Chondrocyte (in vitro differentiated cells): ENCODE results near the gene TPPP. TPM values are rescaled to one million over a fixed set of nuclear protein-coding genes. Genes with fewer than 3 reads are reported as not detected.
"Not testable (repeated sequence)": the region's sequence is repeated elsewhere in the genome, so short reads cannot be mapped to it uniquely, and the experiment has no call there.

Source experiments
- DNase-seq: peaks from one replicate; pipeline ENCODE4 v3.0.0; 2021; ENCODE audit warnings: mixed read lengths, low spot score
- H3K27ac Mint-ChIP-seq: one replicate; pipeline ENCODE4 v1.8.0; 2021; ENCODE audit warnings: mild to moderate bottlenecking, moderate library complexity, mixed read lengths; ENCODE audit not compliant: unreplicated experiment
- H3K27me3 Mint-ChIP-seq: 2 replicates; pipeline ENCODE4 v1.8.0; 2021; ENCODE audit warnings: low read depth, mixed read lengths
- H3K36me3 Mint-ChIP-seq: 2 replicates; pipeline ENCODE4 v1.8.0; 2021; ENCODE audit warnings: low read depth, mixed read lengths
- H3K4me1 Mint-ChIP-seq: 2 replicates; pipeline ENCODE4 v1.8.0; 2021; ENCODE audit warnings: low read depth, mild to moderate bottlenecking, mixed read lengths
- H3K4me3 Mint-ChIP-seq: one replicate; pipeline ENCODE4 v1.8.0; 2021; ENCODE audit warnings: mild to moderate bottlenecking, moderate library complexity, mixed read lengths; ENCODE audit not compliant: unreplicated experiment
- H3K9me3 Mint-ChIP-seq: 2 replicates; pipeline ENCODE4 v1.8.0; 2021; ENCODE audit warnings: low read depth, mixed read lengths
- total RNA-seq: library from RNA; stranded (reverse); gene quantifications from 3 replicates; pipeline ENCODE4 v1.2.1, GENCODE V29; 2021
- TF ChIP-seq, protein P1 (sequence below): fragments of 200-600 bp; sonication (generic); IDR thresholded peaks from 2 replicates; pipeline ENCODE4 v1.5.0; 2021; ENCODE audit warnings: antibody characterized with exemption, mild to moderate bottlenecking, moderate library complexity

The TPPP gene
- total RNA-seq, 1 donor from 2014 or later, result 0.70 TPM

DNA sequence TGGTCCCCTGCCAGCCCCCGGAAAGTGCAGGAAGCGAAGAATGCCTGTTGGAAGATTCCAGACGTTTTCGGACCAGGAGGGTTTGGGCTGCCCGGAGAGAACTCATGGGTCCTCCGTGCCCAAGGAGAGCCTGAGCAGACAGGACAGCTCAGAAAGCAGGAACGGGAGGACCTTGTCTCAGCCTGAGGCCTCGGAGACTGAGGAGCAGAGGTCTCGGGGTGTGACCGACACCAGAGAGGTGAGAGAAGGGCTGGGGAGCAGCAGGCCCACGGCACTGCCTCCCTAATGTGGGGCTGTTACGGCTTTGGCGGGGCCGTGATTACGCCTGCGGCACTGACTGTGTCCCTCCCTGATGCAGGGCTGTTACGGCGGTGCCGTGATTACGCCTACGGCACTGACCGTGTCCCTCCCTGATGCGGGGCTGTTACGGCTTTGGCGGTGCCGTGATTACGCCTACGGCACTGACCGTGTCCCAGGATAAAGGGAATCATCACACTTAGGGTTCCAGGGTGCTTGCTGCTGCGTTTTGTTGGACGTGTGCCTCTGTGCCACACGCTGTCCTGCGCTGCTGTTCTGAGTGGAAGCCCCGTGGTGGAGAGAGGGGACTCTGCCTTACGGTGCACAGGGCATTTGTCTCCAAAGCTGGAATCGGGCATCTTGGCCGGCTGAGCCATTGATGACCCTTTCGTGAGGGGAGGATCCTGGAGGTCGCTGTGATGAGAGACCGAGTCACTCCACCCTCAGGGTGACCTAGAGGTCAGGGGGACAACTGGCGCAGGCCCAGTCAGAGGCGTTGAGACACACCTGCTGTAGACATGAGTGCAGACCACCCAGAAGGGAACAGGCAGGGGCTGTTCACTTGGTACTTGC, 55.3 kb downstream of the TPPP start:
- peak; percentile 85 for DNase-seq
- TF ChIP-seq, protein P1, sequence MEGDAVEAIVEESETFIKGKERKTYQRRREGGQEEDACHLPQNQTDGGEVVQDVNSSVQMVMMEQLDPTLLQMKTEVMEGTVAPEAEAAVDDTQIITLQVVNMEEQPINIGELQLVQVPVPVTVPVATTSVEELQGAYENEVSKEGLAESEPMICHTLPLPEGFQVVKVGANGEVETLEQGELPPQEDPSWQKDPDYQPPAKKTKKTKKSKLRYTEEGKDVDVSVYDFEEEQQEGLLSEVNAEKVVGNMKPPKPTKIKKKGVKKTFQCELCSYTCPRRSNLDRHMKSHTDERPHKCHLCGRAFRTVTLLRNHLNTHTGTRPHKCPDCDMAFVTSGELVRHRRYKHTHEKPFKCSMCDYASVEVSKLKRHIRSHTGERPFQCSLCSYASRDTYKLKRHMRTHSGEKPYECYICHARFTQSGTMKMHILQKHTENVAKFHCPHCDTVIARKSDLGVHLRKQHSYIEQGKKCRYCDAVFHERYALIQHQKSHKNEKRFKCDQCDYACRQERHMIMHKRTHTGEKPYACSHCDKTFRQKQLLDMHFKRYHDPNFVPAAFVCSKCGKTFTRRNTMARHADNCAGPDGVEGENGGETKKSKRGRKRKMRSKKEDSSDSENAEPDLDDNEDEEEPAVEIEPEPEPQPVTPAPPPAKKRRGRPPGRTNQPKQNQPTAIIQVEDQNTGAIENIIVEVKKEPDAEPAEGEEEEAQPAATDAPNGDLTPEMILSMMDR, result no peak
- peak overlapping the region; percentile 57 for H3K27ac Mint-ChIP-seq
- H3K9me3 Mint-ChIP-seq, result no peaks in the 10 kb centered on the region
- peaks cover 26% of the 10 kb centered on the region for H3K36me3 Mint-ChIP-seq
- no peaks in the 10 kb centered on the region for H3K4me1 Mint-ChIP-seq
- H3K4me3 Mint-ChIP-seq, result no peak overlapping the region
- no peaks in the 10 kb centered on the region for H3K27me3 Mint-ChIP-seq

DNA sequence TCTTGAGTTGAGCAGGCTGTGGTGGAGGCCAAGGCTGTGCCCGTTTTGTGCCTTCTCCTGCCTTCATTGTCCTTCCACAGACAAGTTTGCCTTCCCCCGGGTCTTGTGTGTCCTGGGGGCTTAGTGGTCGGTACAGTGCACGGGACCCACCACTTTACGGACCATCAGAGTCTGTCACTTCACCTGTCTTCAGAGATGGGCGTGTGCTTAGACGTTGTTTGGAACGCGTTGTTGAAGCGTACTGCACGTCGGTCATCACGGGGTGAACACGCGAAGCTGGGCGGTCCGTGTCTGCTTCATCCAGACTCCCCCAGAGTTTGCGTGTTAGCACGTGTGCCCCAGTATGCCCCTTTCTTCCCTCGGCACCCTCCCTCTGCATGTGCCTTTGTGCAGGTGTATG, 56.2 kb downstream of the TPPP start:
- Mint-ChIP-seq H3K27me3 (no peaks in the 10 kb centered on the region), H3K4me3 (no peak overlapping the region), H3K36me3 (peaks cover 26% of the 10 kb centered on the region), H3K27ac (no peak overlapping the region), H3K4me1 (no peaks in the 10 kb centered on the region), H3K9me3 (no peaks in the 10 kb centered on the region)
- TF ChIP-seq, protein P1, result no peak
- DNase-seq, result peak; percentile 77

DNA sequence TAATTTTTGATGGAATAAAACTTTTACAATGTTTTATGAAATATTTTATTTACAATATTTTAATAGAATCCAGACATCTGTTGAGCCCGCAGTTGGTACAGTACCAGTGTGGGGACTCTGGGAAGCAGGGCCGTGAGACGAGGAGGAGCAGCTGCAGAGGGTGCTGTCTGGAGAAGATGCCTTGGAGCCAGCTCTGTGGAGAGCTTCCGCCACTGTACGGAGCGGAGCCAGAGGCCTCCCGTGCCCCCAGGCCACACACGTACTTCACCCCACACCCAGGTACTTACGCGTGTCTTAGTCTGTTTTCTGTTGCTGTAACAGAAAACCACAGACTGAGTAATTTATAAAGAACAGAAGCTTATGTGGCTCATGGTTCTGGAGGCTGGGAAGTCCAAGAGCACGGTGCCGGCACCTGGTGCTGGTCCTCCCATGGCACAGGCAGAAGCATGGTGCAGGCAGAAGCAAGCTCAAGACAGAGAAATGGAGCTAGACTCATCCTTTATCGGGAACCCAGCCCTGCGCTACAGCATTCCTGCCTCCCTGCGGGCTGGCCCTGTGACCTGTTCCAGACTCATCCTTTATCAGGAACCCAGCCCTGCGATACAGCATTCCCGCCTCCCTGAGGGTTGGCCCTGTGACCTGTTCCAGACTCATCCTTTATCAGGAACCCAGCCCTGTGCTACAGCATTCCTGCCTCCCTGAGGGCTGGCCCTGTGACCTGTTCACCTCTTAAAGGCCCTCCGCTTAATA, 57.7 kb downstream of the TPPP start:
- Mint-ChIP-seq H3K27ac (no peak overlapping the region), H3K9me3 (no peaks in the 10 kb centered on the region), H3K4me1 (no peaks in the 10 kb centered on the region), H3K4me3 (no peak overlapping the region), H3K36me3 (peaks cover 26% of the 10 kb centered on the region), H3K27me3 (no peaks in the 10 kb centered on the region)
- TF ChIP-seq, protein P1, result no peak
- peak; percentile 27 for DNase-seq

DNA sequence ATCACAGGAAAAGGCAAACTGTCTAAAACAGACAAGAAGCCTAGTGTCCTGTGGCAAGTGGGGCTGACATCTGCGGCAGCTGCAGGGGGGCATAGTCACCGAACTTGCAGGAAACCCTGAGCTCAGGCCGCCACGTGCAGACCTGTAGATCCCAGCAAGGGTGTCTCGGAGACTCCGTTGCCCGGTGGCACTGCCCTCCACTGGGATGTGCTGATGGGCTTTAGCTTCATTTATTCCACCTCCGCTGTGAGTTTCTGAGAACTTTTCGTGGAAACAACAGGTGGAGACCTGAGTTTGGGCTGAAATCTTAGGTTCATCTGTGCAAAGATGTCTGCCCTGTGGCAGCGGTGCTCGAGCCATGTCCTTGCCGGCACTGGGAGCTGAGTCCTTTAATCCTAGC, 59.0 kb downstream of the TPPP start:
- Mint-ChIP-seq H3K36me3 (peaks cover 22% of the 10 kb centered on the region), H3K9me3 (no peaks in the 10 kb centered on the region), H3K4me1 (no peaks in the 10 kb centered on the region), H3K27ac (no peak overlapping the region), H3K4me3 (no peak overlapping the region), H3K27me3 (no peaks in the 10 kb centered on the region)
- TF ChIP-seq, protein P1, result no peak
- DNase-seq, result peak; percentile 58

DNA sequence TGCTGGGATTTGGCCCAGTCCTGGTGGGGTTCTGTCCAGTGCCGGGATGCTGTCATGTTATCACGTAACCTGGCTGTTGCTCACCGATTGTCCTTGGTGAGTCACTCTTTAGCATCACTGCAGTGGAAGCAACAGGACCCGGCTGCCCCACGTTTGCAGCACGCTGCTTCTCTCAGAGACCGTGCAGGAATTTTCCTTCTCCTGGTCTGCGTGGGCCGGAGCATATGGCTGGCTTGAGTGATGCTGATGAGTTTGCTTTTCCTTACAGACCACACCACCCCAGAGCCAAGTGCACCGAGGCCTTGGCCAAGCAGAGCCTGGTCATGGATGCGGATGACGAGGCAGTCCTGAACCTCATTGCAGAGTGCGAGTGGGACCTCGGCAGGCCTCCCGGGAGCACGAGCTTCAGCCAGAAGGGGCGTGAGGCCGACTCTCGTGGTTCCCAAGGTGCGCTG, 59.6 kb downstream of the TPPP start:
- no peak overlapping the region for H3K27ac Mint-ChIP-seq
- no peaks in the 10 kb centered on the region for H3K4me1 Mint-ChIP-seq
- H3K4me3 Mint-ChIP-seq, result no peak overlapping the region
- peak; percentile 87 for DNase-seq
- TF ChIP-seq, protein P1, result no peak
- H3K9me3 Mint-ChIP-seq, result no peaks in the 10 kb centered on the region
- no peaks in the 10 kb centered on the region for H3K27me3 Mint-ChIP-seq
- H3K36me3 Mint-ChIP-seq, result peaks cover 22% of the 10 kb centered on the region

DNA sequence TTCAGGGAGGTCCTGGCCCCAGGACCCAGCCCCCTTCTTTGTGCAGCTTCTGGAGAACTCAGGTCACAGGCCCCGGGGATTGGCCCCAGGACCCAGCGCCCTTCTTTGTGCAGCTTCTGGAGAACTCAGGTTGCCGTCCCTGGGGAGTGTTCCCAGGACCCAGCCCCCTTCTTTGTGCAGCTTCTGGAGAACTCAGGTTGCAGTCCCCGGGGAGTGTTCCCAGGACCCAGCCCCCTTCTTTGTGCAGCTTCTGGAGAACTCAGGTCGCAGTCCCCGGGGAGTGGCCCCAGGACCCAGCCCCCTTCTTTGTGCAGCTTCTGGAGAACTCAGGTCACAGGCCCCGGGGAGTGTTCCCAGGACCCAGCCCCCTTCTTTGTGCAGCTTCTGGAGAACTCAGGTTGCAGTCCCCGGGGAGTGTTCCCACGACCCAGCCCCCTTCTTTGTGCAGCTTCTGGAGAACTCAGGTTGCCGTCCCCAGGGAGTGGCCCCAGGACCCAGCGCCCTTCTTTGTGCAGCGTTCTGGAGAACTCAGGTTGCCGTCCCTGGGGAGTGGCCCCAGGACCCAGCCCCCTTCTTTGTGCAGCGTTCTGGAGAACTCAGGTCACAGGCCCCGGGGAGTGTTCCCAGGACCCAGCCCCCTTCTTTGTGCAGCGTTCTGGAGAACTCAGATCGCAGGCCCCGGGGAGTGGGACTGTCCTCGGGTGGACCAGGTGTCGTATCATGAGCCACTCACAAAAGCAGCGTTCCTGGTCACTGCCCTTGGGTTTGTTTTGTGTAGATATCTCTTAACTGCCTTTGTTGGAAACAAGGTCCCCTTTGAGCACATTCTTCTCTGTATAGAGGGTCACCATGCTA, 64.6 kb downstream of the TPPP start:
- peak; percentile 74 for DNase-seq
- H3K4me1 Mint-ChIP-seq, result not testable (repeated sequence)

More for the DNA sequence above, 64.6 kb downstream of the TPPP start:
- H3K9me3 Mint-ChIP-seq, H3K27ac Mint-ChIP-seq, H3K4me3 Mint-ChIP-seq, H3K27me3 Mint-ChIP-seq, H3K36me3 Mint-ChIP-seq: not testable (repeated sequence)
